Left renal cortex interstitium (tissue), 4 donors: ENCODE measurements around the gene BTG1. TPM values are rescaled to one million over a fixed set of nuclear protein-coding genes. Genes with fewer than 3 reads are reported as not detected.

ENCODE experiments used
- DNase-seq, 4 donors: peaks; one replicate each; pipeline ENCODE4 v3.0.0-alpha.2; 2013; ENCODE audit warnings: low read depth in 4 of 4, low spot score in 2 of 4, missing footprints in 1 of 4
- polyA plus RNA-seq, 4 donors: library from polyadenylated mRNA; unstranded; fragments of 120-200 nt; gene quantifications; one replicate each; pipeline ENCODE4 v1.2.1, GENCODE V29; 2013; ENCODE audit not compliant: insufficient read length in 4 of 4

BTG1 gene
- polyA plus RNA-seq, 4 donors = 104 to 147 (median 109) TPM

GRCh38 chr12:92134638-92135274, 10.9 kb downstream of the BTG1 start:
- no peak for DNase-seq

- DNase-seq = no peak
Measured at GRCh38 chr12:92133795-92134637, 11.6 kb downstream of the BTG1 start.

GRCh38 chr12:92133171-92133570, 12.5 kb downstream of the BTG1 start:
- DNase-seq = no peak

GRCh38 chr12:92132288-92132687, 13.4 kb downstream of the BTG1 start:
- DNase-seq = no peak

- no peak for DNase-seq
Measured at GRCh38 chr12:92130999-92131398, 14.6 kb downstream of the BTG1 start.

GRCh38 chr12:92129609-92130008, 16.0 kb downstream of the BTG1 start:
- DNase-seq = no peak

GRCh38 chr12:92128612-92129011, 17.0 kb downstream of the BTG1 start:
- no peak for DNase-seq

GRCh38 chr12:92124689-92125029, 21.0 kb downstream of the BTG1 start:
- DNase-seq = no peak

- DNase-seq = no peak
Measured at GRCh38 chr12:92123780-92124688, 21.6 kb downstream of the BTG1 start.

- DNase-seq = no peak
Measured at GRCh38 chr12:92122941-92123779, 22.5 kb downstream of the BTG1 start.

GRCh38 chr12:92121826-92122225, 23.8 kb downstream of the BTG1 start:
- DNase-seq = no peak

GRCh38 chr12:92118826-92119536, 26.7 kb downstream of the BTG1 start:
- no peak for DNase-seq

- DNase-seq = no peak
Measured at GRCh38 chr12:92114834-92115233, 30.8 kb downstream of the BTG1 start.

GRCh38 chr12:92111256-92111655, 34.4 kb downstream of the BTG1 start:
- DNase-seq = no peak

- no peak for DNase-seq
Measured at GRCh38 chr12:92110083-92110640, 35.5 kb downstream of the BTG1 start.

GRCh38 chr12:92109613-92110012, 36.0 kb downstream of the BTG1 start:
- DNase-seq = no peak

GRCh38 chr12:92108651-92109050, 37.0 kb downstream of the BTG1 start:
- peak in 1 of 4 donors; percentile 41 for DNase-seq

- DNase-seq = no peak
Measured at GRCh38 chr12:92107621-92108131, 38.0 kb downstream of the BTG1 start.

GRCh38 chr12:92107094-92107493, 38.6 kb downstream of the BTG1 start:
- DNase-seq = no peak
